Astrocyte (in vitro differentiated cells and primary cell): ENCODE data around the gene REC114. TPM values are rescaled to one million over a fixed set of nuclear protein-coding genes. Genes with fewer than 3 reads are reported as not detected.

Source experiments
- DNase-seq: peaks from one replicate; pipeline ENCODE4 v3.0.0-alpha.2; 2010; ENCODE audit warnings: low read depth
- FAIRE-seq: peaks from 2 replicates; lab custom pipeline; 2011; peaks lifted over from hg19 to GRCh38; lab: Jason Lieb, UNC
- H2AFZ ChIP-seq: 2 replicates; pipeline ENCODE4 v1.6.0; 2012; ENCODE audit warnings: low read depth, low read length, inconsistent platforms
- H3K27ac ChIP-seq: 2 replicates; pipeline ENCODE4 v1.5.1; 2011; ENCODE audit warnings: low read depth, low read length, inconsistent platforms
- H3K27me3 ChIP-seq: 2 replicates; pipeline ENCODE4 v1.6.0; 2011; ENCODE audit warnings: low read length, inconsistent platforms; ENCODE audit not compliant: insufficient read depth
- H3K36me3 ChIP-seq: 2 replicates; pipeline ENCODE4 v1.5.1; 2011; ENCODE audit warnings: low read length, inconsistent platforms; ENCODE audit not compliant: insufficient read depth
- H3K4me1 ChIP-seq: 2 replicates; pipeline ENCODE4 v1.5.1; 2011; ENCODE audit warnings: low read length, inconsistent platforms; ENCODE audit not compliant: insufficient read depth
- H3K4me2 ChIP-seq: 2 replicates; pipeline ENCODE4 v1.6.0; 2012; ENCODE audit warnings: low read length, inconsistent platforms
- H3K4me3 ChIP-seq: 2 replicates; pipeline ENCODE4 v1.5.1; 2011; ENCODE audit warnings: low read depth, mild to moderate bottlenecking, low read length, inconsistent platforms; ENCODE audit not compliant: insufficient read depth
- H3K79me2 ChIP-seq: 2 replicates; pipeline ENCODE4 v1.6.0; 2012; ENCODE audit warnings: mild to moderate bottlenecking, low read length, inconsistent platforms; ENCODE audit not compliant: insufficient read depth
- H3K9ac ChIP-seq: 2 replicates; pipeline ENCODE4 v1.6.0; 2012; ENCODE audit warnings: mild to moderate bottlenecking, low read length, inconsistent platforms
- H3K9me3 ChIP-seq: 2 replicates; pipeline ENCODE4 v1.5.1; 2012; ENCODE audit warnings: low read depth, mild to moderate bottlenecking, low read length, inconsistent platforms; ENCODE audit not compliant: insufficient read depth
- H4K20me1 ChIP-seq: 2 replicates; pipeline ENCODE4 v1.6.0; 2012; ENCODE audit warnings: low read length, inconsistent platforms; ENCODE audit not compliant: insufficient read depth
- H3K27ac Mint-ChIP-seq: one replicate; pipeline ENCODE4 v1.8.0; 2021; ENCODE audit warnings: mild to moderate bottlenecking, mixed read lengths; ENCODE audit not compliant: unreplicated experiment
- H3K27me3 Mint-ChIP-seq: one replicate; pipeline ENCODE4 v1.8.0; 2021; ENCODE audit warnings: low read depth, mixed read lengths; ENCODE audit not compliant: unreplicated experiment
- H3K36me3 Mint-ChIP-seq: one replicate; pipeline ENCODE4 v1.8.0; 2021; ENCODE audit warnings: low read depth, mixed read lengths; ENCODE audit not compliant: unreplicated experiment
- H3K4me1 Mint-ChIP-seq: one replicate; pipeline ENCODE4 v1.8.0; 2021; ENCODE audit warnings: low read depth, mixed read lengths; ENCODE audit not compliant: unreplicated experiment
- H3K4me3 Mint-ChIP-seq: one replicate; pipeline ENCODE4 v1.8.0; 2021; ENCODE audit warnings: mild to moderate bottlenecking, moderate library complexity, mixed read lengths; ENCODE audit not compliant: unreplicated experiment
- H3K9me3 Mint-ChIP-seq: one replicate; pipeline ENCODE4 v1.8.0; 2021; ENCODE audit warnings: mild to moderate bottlenecking, mixed read lengths; ENCODE audit not compliant: unreplicated experiment
- EZH2 ChIP-seq: IDR thresholded peaks from 2 replicates; pipeline ENCODE4 v1.6.1; 2012; ENCODE audit warnings: mild to moderate bottlenecking, low read length, inconsistent platforms; ENCODE audit not compliant: insufficient read depth
- total RNA-seq: library from RNA; stranded (reverse); gene quantifications from 2 replicates; pipeline ENCODE4 v1.2.1, GENCODE V29; 2021
- TF ChIP-seq, protein P1 (sequence below): IDR thresholded peaks from 2 replicates; pipeline ENCODE4 v1.5.1; 2011; ENCODE audit warnings: low read depth, mild to moderate bottlenecking, inconsistent platforms, low read length, moderate library complexity; ENCODE audit not compliant: insufficient read depth

Gene REC114
- total RNA-seq, 1 donor from 2014 or later, result not detected

DNA sequence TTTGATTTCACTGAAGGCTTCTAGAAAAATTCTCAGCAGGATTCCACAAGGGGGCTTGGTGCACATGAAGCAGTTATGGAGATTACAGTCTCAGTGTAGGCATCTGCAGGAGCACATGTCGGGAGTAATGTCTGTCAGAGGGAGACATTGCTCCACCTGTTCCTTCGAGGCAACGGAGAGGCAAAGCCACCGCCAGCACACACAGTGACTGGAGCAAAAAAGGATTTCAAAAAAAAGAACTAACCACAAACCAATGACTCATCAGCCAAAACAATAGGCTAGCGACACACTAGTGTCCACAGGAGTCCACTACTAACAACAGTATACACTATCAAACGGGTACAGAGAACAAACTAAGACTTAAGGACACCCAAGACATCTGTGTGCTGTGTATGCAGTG is 121.3 kb downstream of the REC114 start:
- H3K27me3 Mint-ChIP-seq, result no peaks in the 10 kb centered on the region
- H3K4me3 Mint-ChIP-seq, result no peak overlapping the region
- no peaks in the 10 kb centered on the region for H3K27me3 ChIP-seq
- DNase-seq, result peak; percentile 59
- peaks cover 70% of the 10 kb centered on the region for H4K20me1 ChIP-seq
- no peak overlapping the region for H3K9ac ChIP-seq
- peaks cover 10% of the 10 kb centered on the region for H3K4me1 ChIP-seq
- H3K79me2 ChIP-seq, result no peaks in the 10 kb centered on the region
- H3K4me3 ChIP-seq, result no peak overlapping the region
- peak overlapping the region; percentile 1 for H3K4me2 ChIP-seq
- H3K9me3 Mint-ChIP-seq, result no peaks in the 10 kb centered on the region
- H3K27ac Mint-ChIP-seq, result peak overlapping the region; percentile 55
- peak; percentile 73 for FAIRE-seq
- peaks cover 16% of the 10 kb centered on the region for H3K36me3 Mint-ChIP-seq
- H3K27ac ChIP-seq, result no peak overlapping the region
- peaks cover 11% of the 10 kb centered on the region for H3K4me1 Mint-ChIP-seq
- H3K36me3 ChIP-seq, result peaks cover 33% of the 10 kb centered on the region
- H2AFZ ChIP-seq, result no peak overlapping the region
- H3K9me3 ChIP-seq, result no peaks in the 10 kb centered on the region
- TF ChIP-seq, protein P1, sequence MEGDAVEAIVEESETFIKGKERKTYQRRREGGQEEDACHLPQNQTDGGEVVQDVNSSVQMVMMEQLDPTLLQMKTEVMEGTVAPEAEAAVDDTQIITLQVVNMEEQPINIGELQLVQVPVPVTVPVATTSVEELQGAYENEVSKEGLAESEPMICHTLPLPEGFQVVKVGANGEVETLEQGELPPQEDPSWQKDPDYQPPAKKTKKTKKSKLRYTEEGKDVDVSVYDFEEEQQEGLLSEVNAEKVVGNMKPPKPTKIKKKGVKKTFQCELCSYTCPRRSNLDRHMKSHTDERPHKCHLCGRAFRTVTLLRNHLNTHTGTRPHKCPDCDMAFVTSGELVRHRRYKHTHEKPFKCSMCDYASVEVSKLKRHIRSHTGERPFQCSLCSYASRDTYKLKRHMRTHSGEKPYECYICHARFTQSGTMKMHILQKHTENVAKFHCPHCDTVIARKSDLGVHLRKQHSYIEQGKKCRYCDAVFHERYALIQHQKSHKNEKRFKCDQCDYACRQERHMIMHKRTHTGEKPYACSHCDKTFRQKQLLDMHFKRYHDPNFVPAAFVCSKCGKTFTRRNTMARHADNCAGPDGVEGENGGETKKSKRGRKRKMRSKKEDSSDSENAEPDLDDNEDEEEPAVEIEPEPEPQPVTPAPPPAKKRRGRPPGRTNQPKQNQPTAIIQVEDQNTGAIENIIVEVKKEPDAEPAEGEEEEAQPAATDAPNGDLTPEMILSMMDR, result peak; percentile 25
- no peak for TF ChIP-seq EZH2

DNA sequence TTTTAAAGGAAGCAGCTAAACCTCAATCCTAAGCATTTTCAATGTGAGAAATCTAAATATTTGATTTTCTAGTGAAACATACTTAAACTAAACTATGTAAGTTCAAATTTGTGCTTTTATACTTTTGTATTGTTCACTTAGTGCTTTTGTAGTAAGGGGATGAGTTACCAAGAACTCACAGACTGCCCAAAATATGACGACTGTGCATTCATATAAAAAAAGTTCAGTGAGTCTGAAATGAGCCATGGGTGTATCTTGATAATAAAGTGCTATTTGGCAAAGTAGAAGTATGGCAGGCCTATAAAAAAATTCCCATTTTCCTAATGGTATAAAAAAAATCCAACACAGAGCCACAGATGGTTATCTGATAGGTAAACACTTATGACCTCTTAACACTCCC is 124.1 kb downstream of the REC114 start:
- Histone ChIP-seq H3K79me2 (no peaks in the 10 kb centered on the region), H3K4me2 (no peak overlapping the region), H3K9ac (no peak overlapping the region), H3K4me1 (peaks cover 10% of the 10 kb centered on the region), H4K20me1 (peaks cover 88% of the 10 kb centered on the region), H3K27me3 (no peaks in the 10 kb centered on the region), H2AFZ (no peak overlapping the region), H3K9me3 (no peaks in the 10 kb centered on the region), H3K27ac (no peak overlapping the region), H3K4me3 (no peak overlapping the region), H3K36me3 (peaks cover 41% of the 10 kb centered on the region)
- H3K9me3 Mint-ChIP-seq, result no peaks in the 10 kb centered on the region
- H3K27me3 Mint-ChIP-seq, result no peaks in the 10 kb centered on the region
- TF ChIP-seq EZH2, result no peak
- TF ChIP-seq, protein P1, result no peak
- H3K4me3 Mint-ChIP-seq, result peak overlapping the region; percentile 70
- H3K27ac Mint-ChIP-seq, result no peak overlapping the region
- peaks cover 14% of the 10 kb centered on the region for H3K4me1 Mint-ChIP-seq
- DNase-seq (no peak), FAIRE-seq (no peak)
- H3K36me3 Mint-ChIP-seq, result peaks cover 36% of the 10 kb centered on the region

DNA sequence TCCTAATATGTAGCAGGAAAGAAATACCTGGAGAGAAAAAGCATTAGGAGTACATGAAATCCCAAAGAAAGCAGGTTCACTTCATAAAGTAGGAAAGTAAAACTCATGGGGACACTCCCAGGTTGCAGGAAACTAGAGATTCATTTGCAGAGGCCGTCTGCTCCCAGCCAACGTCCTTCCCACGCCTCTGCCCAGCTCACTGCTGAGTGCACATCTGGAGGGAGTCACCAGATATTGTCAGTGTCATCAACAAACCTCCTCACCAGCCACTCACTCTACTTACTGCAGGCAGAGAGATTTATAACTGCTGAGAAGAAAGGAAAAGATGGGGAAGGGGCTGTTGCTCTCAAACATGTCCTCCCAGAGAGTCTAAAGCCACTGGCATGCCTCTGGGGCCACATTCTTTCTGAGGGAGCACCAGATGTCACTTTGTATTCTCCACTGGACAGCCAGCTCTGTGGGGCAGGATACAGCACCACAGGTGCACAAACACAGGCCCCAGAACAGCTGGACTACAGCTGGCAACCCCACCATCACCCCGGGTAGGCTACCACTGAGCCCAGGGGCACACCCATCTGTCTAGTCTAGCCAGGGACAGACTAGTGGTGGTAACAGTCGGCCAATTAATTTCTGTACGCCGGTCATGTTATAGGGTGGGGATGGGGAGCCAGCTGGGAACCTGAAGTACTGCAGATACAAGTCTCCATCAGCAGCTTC is 125.8 kb downstream of the REC114 start:
- H3K4me3 Mint-ChIP-seq, result no peak overlapping the region
- H3K36me3 Mint-ChIP-seq, result peaks cover 37% of the 10 kb centered on the region
- peaks cover 10% of the 10 kb centered on the region for H3K4me1 ChIP-seq
- no peaks in the 10 kb centered on the region for H3K9me3 ChIP-seq
- no peaks in the 10 kb centered on the region for H3K79me2 ChIP-seq
- FAIRE-seq, result no peak
- peaks cover 39% of the 10 kb centered on the region for H3K36me3 ChIP-seq
- H3K27ac ChIP-seq, result no peak overlapping the region
- H3K27me3 ChIP-seq, result no peaks in the 10 kb centered on the region
- H3K4me3 ChIP-seq, result no peak overlapping the region
- H3K27ac Mint-ChIP-seq, result no peak overlapping the region
- no peak overlapping the region for H3K4me2 ChIP-seq
- TF ChIP-seq, protein P1, result no peak
- no peak for TF ChIP-seq EZH2
- H3K27me3 Mint-ChIP-seq, result no peaks in the 10 kb centered on the region
- H4K20me1 ChIP-seq, result peaks cover 86% of the 10 kb centered on the region
- no peaks in the 10 kb centered on the region for H3K9me3 Mint-ChIP-seq
- no peak for DNase-seq
- no peak overlapping the region for H3K9ac ChIP-seq
- peaks cover 12% of the 10 kb centered on the region for H3K4me1 Mint-ChIP-seq
- H2AFZ ChIP-seq, result no peak overlapping the region
